H7 (cell line): ENCODE measurements around the gene C20orf141. TPM values are rescaled to one million over a fixed set of nuclear protein-coding genes. Genes with fewer than 3 reads are reported as not detected.
A peak's percentile ranks its signal among the peaks of the same experiment; 100 is the strongest.
"Not testable (repeated sequence)": the region's sequence is repeated elsewhere in the genome, so short reads cannot be mapped to it uniquely, and the experiment has no call there.

Experiments used
- DNase-seq: peaks from one replicate; pipeline ENCODE4 v3.0.0; 2012
- H3K27me3 ChIP-seq: 2 replicates; pipeline ENCODE4 v1.6.0; 2011; ENCODE audit warnings: mild to moderate bottlenecking, low read length; ENCODE audit not compliant: control insufficient read depth, insufficient read depth
- H3K36me3 ChIP-seq: replicated peaks from 2 replicates; pipeline ENCODE4 v1.5.1; 2011; ENCODE audit warnings: low read length; ENCODE audit not compliant: control insufficient read depth, insufficient read depth
- H3K4me3 ChIP-seq: 2 replicates; pipeline ENCODE4 v1.5.1; 2011; ENCODE audit warnings: low read depth, mild to moderate bottlenecking, control low read depth, low read length, moderate library complexity; ENCODE audit not compliant: insufficient read depth
- total RNA-seq: library from RNA; depleted of rRNA; stranded (reverse); fragments of >200 nt; shearing (Covaris generic); gene quantifications from 2 replicates; pipeline ENCODE4 v1.2.3, GENCODE V29; 2014

C20orf141 gene
- total RNA-seq, 1 experiment from 2014 or later = not detected

DNA sequence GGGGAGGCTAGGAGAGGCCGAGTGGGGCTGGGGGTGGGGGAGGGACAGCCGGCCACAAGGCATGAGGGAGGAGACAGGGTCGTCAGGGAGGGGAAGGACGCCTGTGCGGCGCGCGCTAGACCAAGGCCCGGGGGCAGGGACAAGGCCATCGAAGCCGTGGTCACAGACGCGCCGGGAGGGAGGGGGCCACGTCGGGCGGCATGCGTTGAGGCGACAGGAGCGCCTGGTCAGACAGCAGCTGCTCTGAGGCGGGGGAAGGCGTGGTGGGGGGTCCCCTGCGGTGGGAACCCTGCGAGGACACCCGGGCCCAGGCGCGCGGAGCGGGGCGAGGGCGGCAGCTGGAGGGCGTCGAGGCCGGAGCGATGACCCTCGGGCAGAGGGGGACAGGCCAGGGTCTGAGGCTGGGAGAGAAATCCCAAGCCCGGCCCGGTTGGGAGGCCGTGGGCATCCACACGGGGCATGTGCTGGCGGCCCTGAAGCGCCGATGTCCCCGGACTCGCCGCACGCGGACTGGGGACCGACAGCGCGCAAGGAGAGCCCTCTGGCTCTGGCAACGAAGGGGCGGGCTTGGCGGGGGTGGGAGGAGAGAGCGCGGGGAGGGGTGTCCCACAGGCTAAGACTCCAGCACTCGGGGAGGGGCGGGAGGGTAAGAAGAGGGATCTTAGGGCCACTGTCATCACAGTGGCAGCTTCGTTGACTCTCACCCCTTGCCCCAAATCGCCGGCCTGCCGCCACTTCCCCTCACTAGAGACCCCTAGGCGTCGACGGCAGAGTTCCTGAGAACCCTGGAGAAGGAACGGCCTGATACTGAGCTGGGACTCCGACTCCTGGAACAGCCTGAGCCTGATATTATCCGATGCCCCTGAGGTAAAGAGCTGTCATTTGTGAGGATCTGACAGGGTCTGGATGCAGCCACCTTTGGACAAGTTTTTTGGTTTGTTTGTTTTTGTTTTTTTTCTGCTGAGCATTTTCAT is 6.4 kb downstream of the C20orf141 start:
- H3K4me3 ChIP-seq = peak overlapping the region; percentile 31
- peaks cover 33% of the 10 kb centered on the region for H3K27me3 ChIP-seq

DNA sequence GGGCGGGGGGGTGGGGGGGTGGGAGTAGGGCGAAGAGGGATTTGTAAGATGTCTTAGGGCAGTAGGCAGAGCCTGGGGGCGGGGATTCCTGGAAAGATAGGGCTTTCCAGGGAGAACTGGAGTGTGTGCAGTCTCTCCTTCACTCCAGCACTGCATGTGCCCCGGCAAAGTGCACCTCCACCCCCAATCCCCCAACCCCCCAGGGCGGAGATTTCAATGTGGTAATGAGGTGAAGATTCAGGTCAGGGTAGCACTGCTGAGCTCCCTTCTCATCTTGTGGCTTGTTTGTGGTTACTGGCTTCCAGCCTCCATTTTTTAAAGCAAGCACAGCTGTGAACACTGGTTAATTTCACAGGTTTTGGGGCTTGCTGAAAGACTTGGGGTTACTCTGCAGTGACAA is 7.3 kb downstream of the C20orf141 start:
- H3K36me3 ChIP-seq = no peaks in the 10 kb centered on the region
- peaks cover 35% of the 10 kb centered on the region for H3K27me3 ChIP-seq
- no peak overlapping the region for H3K4me3 ChIP-seq
- DNase-seq = peak; percentile 56

More for the DNA sequence above, 6.4 kb downstream of the C20orf141 start:
- H3K36me3 ChIP-seq = no peaks in the 10 kb centered on the region
- DNase-seq = peak; percentile 85

DNA sequence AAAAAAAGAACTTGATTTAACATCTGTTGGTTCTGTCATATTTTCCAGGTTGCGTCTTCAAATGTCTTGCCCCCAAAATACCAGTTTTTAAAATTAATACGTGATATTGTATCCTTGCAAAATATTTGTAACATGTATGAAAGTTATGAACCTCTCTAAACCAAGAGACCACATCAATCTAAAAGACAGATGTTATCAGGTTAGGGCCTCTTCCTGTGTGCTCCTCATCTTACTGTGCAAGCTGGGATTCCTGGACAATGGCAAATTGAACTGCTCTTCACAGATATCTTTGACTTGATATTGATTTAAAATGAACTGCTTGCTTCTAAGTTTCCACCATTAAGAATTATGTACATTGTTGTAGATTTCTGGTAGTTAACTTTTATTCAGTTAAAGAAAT is 11.0 kb downstream of the C20orf141 start:
- no peak for DNase-seq
- Histone ChIP-seq H3K27me3 (peaks cover 21% of the 10 kb centered on the region), H3K36me3 (no peaks in the 10 kb centered on the region), H3K4me3 (no peak overlapping the region)

- Histone ChIP-seq H3K27me3 (peaks cover 12% of the 10 kb centered on the region), H3K36me3 (no peaks in the 10 kb centered on the region), H3K4me3 (no peak overlapping the region)
- DNase-seq = no peak
These were observed 11.9 kb downstream of the C20orf141 start for GRCh38 chr20:2826655-2827054.

- DNase-seq = no peak
- H3K4me3 ChIP-seq = no peak overlapping the region
- peaks cover 5% of the 10 kb centered on the region; the same call in 1 of the 2 replicates for H3K27me3 ChIP-seq
- no peaks in the 10 kb centered on the region for H3K36me3 ChIP-seq
These were observed 14.6 kb downstream of the C20orf141 start for GRCh38 chr20:2829376-2829775.

DNA sequence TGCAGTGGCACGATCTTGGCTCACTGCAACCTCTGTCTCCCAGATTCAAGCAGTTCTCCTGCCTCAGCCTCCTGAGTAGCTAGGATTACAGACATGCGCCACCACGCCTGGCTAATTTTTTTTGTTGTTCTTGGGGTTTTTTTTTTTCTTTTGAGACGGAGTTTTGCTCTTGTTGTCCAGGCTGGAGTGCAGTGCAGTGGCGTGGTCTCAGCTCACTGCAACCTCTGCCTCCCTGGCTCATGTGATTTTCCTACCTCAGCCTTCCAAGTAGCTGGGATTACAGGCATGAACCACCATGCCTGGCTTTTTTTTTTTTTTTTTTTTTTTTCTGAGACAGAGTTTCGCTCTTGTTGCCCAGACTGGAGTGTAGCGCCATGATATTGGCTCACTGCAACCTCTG is 16.4 kb downstream of the C20orf141 start:
- H3K36me3 ChIP-seq, DNase-seq, H3K4me3 ChIP-seq, H3K27me3 ChIP-seq: not testable (repeated sequence)

DNA sequence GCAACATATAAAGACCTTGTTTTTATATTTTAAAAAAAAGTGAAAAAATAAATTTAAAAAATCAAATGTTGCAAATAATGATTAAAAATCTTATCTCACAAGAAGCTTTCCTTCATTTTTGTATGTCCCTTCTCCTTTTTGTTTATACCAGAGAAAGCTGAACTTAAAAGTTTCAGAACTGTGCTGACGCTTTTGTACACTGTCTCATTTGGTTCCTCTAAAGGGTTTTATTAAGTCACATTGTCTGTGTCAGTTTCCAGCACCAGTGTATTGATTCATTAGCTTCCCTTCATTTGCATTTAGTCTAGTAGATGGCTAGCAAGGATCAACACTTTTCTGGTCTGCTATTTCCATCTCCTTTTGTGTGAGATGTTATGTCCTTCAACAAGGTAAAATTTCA is 19.0 kb downstream of the C20orf141 start:
- DNase-seq = no peak

GRCh38 chr20:2834401-2835110 is 19.8 kb downstream of the C20orf141 start:
- no peak overlapping the region for H3K4me3 ChIP-seq
- no peaks in the 10 kb centered on the region; the same call in 1 of the 2 replicates for H3K36me3 ChIP-seq
- DNase-seq = no peak
- peaks cover 7% of the 10 kb centered on the region for H3K27me3 ChIP-seq

More for the DNA sequence above, 19.0 kb downstream of the C20orf141 start:
- H3K36me3 ChIP-seq = no peaks in the 10 kb centered on the region; the same call in 1 of the 2 replicates
- H3K27me3 ChIP-seq = peaks cover 1% of the 10 kb centered on the region; the same call in 1 of the 2 replicates
- no peak overlapping the region for H3K4me3 ChIP-seq

DNA sequence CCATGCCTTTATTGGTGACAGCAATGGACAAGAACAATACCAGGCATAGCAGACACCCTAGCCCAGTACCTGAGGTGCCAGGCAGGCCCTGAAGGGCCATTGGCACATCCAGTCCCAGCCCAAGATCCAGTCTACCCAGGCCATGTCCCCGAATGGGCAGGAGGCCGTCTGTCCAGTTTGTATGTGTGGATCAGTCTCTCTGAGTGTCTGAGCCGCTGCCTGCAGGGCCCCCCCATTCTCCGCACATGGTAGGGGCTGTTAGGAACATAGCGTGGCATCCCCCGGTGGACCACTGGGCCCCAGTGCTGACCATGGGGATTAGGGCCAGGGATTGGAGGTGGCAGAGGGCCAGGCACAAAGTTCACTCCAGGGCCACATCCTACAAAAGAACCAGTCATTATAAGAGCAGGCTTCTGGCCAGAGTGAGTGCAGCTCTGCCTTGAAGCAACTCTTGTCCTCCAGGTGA is 20.6 kb downstream of the C20orf141 start:
- no peak for DNase-seq
- H3K36me3 ChIP-seq = no peaks in the 10 kb centered on the region; the same call in 1 of the 2 replicates
- no peak overlapping the region for H3K4me3 ChIP-seq
- peaks cover 14% of the 10 kb centered on the region for H3K27me3 ChIP-seq

GRCh38 chr20:2836035-2836434 is 21.2 kb downstream of the C20orf141 start:
- DNase-seq = no peak
- H3K27me3 ChIP-seq = peaks cover 14% of the 10 kb centered on the region
- no peaks in the 10 kb centered on the region; the same call in 1 of the 2 replicates for H3K36me3 ChIP-seq
- H3K4me3 ChIP-seq = no peak overlapping the region

- H3K4me3 ChIP-seq = no peak overlapping the region
- no peak for DNase-seq
- H3K27me3 ChIP-seq = peaks cover 14% of the 10 kb centered on the region
- H3K36me3 ChIP-seq = no peaks in the 10 kb centered on the region; the same call in 1 of the 2 replicates
These were observed 22.6 kb downstream of the C20orf141 start for GRCh38 chr20:2837221-2837960.

DNA sequence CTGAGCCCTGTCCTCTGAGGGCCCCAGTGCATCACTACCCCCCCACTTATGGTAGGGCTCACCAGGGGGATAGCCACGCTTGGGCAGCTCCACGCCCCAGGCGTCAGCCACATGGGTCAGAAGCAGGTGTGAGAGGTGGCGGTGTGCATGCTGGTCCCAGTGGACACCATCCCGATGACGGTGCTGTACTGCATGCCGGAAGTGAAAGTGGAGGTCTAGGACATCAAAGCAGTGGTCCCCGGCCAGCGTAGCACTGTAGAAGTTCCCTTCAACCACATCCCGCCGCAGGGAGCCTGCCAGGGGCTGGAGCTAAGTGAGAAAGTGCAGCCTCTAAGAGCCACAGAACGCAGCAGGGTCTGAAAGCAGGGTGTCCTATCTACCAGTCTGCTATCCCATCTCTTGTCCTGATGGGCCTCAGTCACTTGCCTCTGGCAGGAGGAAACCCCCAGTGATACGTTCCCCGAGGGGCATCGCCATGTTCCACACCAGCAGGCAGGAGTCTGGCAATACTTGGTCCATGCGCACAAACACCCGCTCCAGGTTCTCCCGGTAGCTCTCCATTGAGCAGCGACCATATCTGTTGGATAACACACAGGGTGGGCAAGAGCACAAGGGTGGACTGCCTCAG is 23.5 kb downstream of the C20orf141 start:
- DNase-seq = peak; percentile 12
- Histone ChIP-seq H3K27me3 (peaks cover 14% of the 10 kb centered on the region), H3K36me3 (no peaks in the 10 kb centered on the region; the same call in 1 of the 2 replicates)

DNA sequence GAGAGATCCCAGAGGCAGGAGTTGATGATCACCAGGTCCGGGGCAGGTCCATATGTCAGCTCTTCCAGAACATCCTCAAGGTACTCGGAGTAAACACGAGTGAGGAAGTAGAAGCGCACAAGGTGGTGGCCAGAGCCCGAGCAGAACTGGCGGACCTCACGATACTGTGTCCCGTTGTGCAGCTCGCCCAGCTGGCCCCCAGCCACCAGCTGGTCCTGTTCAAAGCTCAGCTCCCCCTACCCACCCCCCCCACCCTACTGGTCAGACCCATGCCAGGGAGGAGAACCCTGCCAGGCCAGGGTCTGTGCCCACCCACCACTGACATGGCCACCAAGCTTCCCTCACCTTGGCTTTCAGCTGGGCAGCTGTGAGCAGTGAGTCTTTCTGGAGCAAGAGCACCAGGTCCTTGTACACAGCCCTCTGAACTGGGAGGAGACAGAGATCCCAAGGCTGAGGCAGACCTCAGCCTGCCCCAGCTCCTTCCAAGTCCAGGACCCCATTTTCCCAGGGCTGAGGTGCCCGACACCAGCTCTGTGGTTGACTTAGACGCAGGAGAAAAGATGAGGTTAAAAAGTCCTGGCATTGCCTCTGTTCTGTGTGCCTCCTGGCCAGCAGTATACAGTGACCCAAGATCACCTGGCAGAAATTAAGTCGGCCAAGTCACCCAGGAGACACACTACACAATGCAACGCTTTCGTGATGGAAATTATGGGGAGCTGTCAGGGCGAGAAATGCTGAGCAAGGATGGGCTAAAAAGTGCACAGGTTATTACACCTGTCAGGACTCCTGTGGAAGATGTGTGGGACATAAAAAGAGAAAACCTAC is 24.3 kb downstream of the C20orf141 start:
- Histone ChIP-seq H3K36me3 (no peaks in the 10 kb centered on the region; the same call in 1 of the 2 replicates), H3K4me3 (no peak overlapping the region), H3K27me3 (peaks cover 14% of the 10 kb centered on the region)
- peak; percentile 20 for DNase-seq

More for the DNA sequence above, 23.5 kb downstream of the C20orf141 start:
- H3K4me3 ChIP-seq = no peak overlapping the region
